ENCODE results near the gene PCGF3.
A peak's percentile ranks its signal among the peaks of the same experiment; 100 is the strongest.

GRCh38 chr4:700587-701264, 4.9 kb upstream of the PCGF3 start:
- peak; percentile 24; the same call in 1 of the 2 replicates for TF ChIP-seq CTCF (conservative IDR thresholded peaks at IDR 0.05; ENCODE audit: low read depth, low read length)
- TF ChIP-seq EZH2 (IDR thresholded peaks at IDR 0.05; ENCODE audit: borderline replicate concordance, low read depth, low read length, poor library complexity, severe bottlenecking), result no peak

Measured in A673 (cell line).